Memory B cell (primary cell): Measurements from ENCODE around the gene JAML.
"Not testable (repeated sequence)": the region's sequence is repeated elsewhere in the genome, so short reads cannot be mapped to it uniquely, and the experiment has no call there.

Source experiments
- ATAC-seq: fragments of 150-1000 bp; cut with Tn5 transposase; 2 replicates; pipeline ENCODE4 v1.10.0; 2021; ENCODE audit warnings: low read depth, mild to moderate bottlenecking, moderate library complexity
- DNase-seq, 2 donors: peaks; one replicate each; pipeline ENCODE4 v3.0.0; 2022; ENCODE audit warnings: low spot score in 2 of 2
- H3K27ac Mint-ChIP-seq: one replicate; pipeline ENCODE4 v1.8.0; 2022; ENCODE audit warnings: mild to moderate bottlenecking, moderate library complexity, mixed read lengths
- H3K27me3 Mint-ChIP-seq: one replicate; pipeline ENCODE4 v1.8.0; 2022; ENCODE audit warnings: mixed read lengths
- H3K36me3 Mint-ChIP-seq: one replicate; pipeline ENCODE4 v1.8.0; 2022; ENCODE audit warnings: mild to moderate bottlenecking, mixed read lengths
- H3K4me1 Mint-ChIP-seq: one replicate; pipeline ENCODE4 v1.8.0; 2022; ENCODE audit warnings: mixed read lengths
- H3K4me3 Mint-ChIP-seq: one replicate; pipeline ENCODE4 v1.8.0; 2022; ENCODE audit warnings: mild to moderate bottlenecking, moderate library complexity, mixed read lengths
- H3K9me3 Mint-ChIP-seq: one replicate; pipeline ENCODE4 v1.8.0; 2022; ENCODE audit warnings: mixed read lengths

Gene JAML

GRCh38 chr11:118183691-118184090 is 41.1 kb downstream of the JAML start:
- not testable (repeated sequence) for DNase-seq, H3K4me1 Mint-ChIP-seq, H3K9me3 Mint-ChIP-seq, H3K4me3 Mint-ChIP-seq, H3K36me3 Mint-ChIP-seq, ATAC-seq, H3K27ac Mint-ChIP-seq
- H3K27me3 Mint-ChIP-seq, result peaks cover 26% of the 10 kb centered on the region

- H3K4me1 Mint-ChIP-seq, result peaks cover 3% of the 10 kb centered on the region
- ATAC-seq (peak; percentile 48), DNase-seq (no peak)
- no peaks in the 10 kb centered on the region for H3K9me3 Mint-ChIP-seq
- H3K27me3 Mint-ChIP-seq, result peaks cover 25% of the 10 kb centered on the region
- H3K36me3 Mint-ChIP-seq, result no peaks in the 10 kb centered on the region
- no peak overlapping the region for H3K4me3 Mint-ChIP-seq
- H3K27ac Mint-ChIP-seq, result no peak overlapping the region
These were observed 44.5 kb downstream of the JAML start for GRCh38 chr11:118180300-118180703.

DNA sequence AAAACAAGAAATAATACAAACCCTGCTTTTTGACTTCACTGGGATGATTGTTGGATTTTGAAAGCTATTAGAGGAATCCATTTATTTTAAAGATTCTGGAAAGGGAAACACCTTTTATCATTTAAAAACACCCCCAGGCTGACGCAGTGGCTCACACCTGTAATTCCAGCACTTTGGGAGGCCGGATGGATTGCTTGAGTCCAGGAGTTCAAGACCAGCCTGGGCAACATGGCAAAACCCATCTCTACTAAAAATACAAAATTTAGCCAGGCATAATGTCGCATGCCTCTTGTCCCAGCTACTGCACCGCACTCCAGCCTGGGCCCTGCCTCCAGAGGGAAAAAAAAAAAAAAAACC is 48.1 kb downstream of the JAML start:
- H3K9me3 Mint-ChIP-seq, result no peaks in the 10 kb centered on the region
- H3K36me3 Mint-ChIP-seq, result no peaks in the 10 kb centered on the region
- no peak overlapping the region for H3K27ac Mint-ChIP-seq

DNA sequence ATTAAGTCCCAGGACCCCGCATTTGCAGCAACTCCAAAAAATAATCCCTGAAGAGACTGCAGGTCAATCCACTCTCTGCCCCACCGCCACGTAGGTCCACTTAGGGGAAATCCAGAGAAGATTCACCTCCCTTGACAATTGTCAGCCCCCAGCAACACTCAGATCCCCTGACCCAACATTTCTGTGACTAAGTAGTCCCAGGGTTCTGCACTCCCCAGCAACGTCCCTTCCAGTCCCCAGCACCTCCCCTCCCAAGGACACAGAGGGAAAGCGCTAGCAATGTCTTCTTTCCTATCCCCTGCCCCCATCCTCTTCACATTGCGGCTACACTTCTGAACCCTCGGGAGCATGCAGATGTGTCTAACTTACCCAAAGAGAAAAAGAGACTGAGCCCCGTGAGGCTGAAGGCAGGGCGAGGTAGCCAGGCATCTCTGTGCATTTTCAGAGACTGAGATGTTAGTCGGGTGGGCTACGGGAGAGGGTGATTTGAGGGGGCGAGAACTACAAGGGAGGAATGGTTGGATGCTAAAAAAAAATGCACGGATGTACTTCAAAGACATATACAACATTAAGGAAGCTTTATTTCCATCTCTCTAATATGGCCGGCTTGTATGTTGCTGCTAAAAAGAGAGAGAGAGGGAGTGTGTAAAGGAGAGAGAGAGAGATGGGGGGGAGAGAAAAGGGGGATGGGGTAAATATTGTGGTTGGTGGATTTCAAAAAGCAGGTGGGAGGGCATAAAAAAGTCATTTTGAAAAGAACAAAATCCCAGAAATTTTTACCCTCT is 48.6 kb downstream of the JAML start, which contains the start of gene SCN2B:
SCN2B (minus strand) TSS at position 647 of the 785 bp plus-strand sequence; CDS start at position 439, 208 bp downstream.
- H3K36me3 Mint-ChIP-seq, result no peaks in the 10 kb centered on the region
- H3K27me3 Mint-ChIP-seq, result peaks cover 14% of the 10 kb centered on the region
- no peak for DNase-seq
- no peaks in the 10 kb centered on the region for H3K9me3 Mint-ChIP-seq
- peaks cover 3% of the 10 kb centered on the region for H3K4me1 Mint-ChIP-seq
- peak within 1 kb of the TSS; percentile 12 for H3K27ac Mint-ChIP-seq
- no peak within 1 kb of the TSS for H3K4me3 Mint-ChIP-seq
- no peak for ATAC-seq

More for the DNA sequence above, 48.1 kb downstream of the JAML start:
- Mint-ChIP-seq H3K4me1 (peaks cover 3% of the 10 kb centered on the region), H3K4me3 (no peak overlapping the region), H3K27me3 (peaks cover 14% of the 10 kb centered on the region)
- no peak for DNase-seq
- ATAC-seq, result no peak

- no peak for ATAC-seq
- no peak for DNase-seq
- peak overlapping the region; percentile 12 for H3K27ac Mint-ChIP-seq
- H3K36me3 Mint-ChIP-seq, result no peaks in the 10 kb centered on the region
- H3K4me1 Mint-ChIP-seq, result peaks cover 3% of the 10 kb centered on the region
- peaks cover 14% of the 10 kb centered on the region for H3K27me3 Mint-ChIP-seq
- no peaks in the 10 kb centered on the region for H3K9me3 Mint-ChIP-seq
- H3K4me3 Mint-ChIP-seq, result no peak overlapping the region
These were observed 49.5 kb downstream of the JAML start for GRCh38 chr11:118175031-118175992.

GRCh38 chr11:118174006-118174567 is 50.7 kb downstream of the JAML start:
- Mint-ChIP-seq H3K4me3 (no peak overlapping the region), H3K36me3 (no peaks in the 10 kb centered on the region), H3K27me3 (peaks cover 14% of the 10 kb centered on the region), H3K27ac (no peak overlapping the region), H3K9me3 (no peaks in the 10 kb centered on the region), H3K4me1 (peaks cover 3% of the 10 kb centered on the region)
- no peak for ATAC-seq
- DNase-seq, result no peak

- Mint-ChIP-seq H3K9me3 (no peaks in the 10 kb centered on the region), H3K27ac (no peak overlapping the region), H3K4me1 (peaks cover 3% of the 10 kb centered on the region), H3K36me3 (no peaks in the 10 kb centered on the region), H3K27me3 (peaks cover 14% of the 10 kb centered on the region), H3K4me3 (no peak overlapping the region)
- ATAC-seq (no peak), DNase-seq (no peak)
These were observed 52.5 kb downstream of the JAML start for GRCh38 chr11:118172356-118172755.

DNA sequence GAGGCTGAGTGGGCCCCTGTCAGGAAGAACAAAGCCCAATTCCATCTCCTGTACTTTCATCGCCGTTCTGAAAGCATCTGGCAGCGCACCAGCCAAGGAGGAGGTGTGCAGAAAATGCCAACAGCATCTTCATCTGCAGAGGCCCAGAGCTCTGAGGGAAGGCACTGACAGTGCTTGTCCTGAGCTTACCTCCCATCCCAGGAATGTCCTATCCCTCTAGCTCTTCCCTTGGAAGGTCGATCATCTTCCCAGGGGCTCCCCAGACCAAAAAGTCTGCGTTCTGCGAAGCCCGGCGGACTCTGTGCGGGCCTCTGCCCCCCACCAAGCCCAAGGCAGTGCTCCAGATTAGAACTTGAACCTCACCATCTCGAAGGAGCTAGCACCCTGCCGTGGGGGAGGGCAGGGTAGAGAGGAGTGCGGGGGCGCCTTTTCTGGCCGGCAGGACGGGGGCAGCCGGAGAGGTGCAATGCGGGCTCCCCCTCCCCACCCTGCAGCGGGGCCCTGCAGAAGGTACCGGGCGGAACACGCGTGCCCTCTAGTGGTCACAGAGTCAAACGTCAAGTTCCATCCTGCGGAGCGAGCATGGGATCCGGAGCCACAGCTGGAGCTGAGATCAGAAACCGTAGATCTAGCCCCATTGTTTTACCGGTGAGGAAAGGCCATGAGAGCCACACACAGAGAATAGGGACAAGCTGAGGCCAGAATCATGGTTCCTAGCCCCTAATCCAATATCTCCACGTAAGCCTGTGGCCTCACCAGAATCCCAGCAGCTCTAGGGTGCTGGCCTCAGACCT is 53.3 kb downstream of the JAML start:
- DNase-seq (peak; percentile 62 to 74), ATAC-seq (peak; percentile 86)
- H3K27me3 Mint-ChIP-seq, result peaks cover 15% of the 10 kb centered on the region
- no peak overlapping the region for H3K27ac Mint-ChIP-seq
- no peaks in the 10 kb centered on the region for H3K9me3 Mint-ChIP-seq
- H3K4me1 Mint-ChIP-seq, result peaks cover 3% of the 10 kb centered on the region
- H3K4me3 Mint-ChIP-seq, result no peak overlapping the region
- H3K36me3 Mint-ChIP-seq, result no peaks in the 10 kb centered on the region

- H3K27ac Mint-ChIP-seq, result no peak overlapping the region
- ATAC-seq (no peak), DNase-seq (no peak)
- H3K4me1 Mint-ChIP-seq, result no peaks in the 10 kb centered on the region
- no peaks in the 10 kb centered on the region for H3K36me3 Mint-ChIP-seq
- H3K27me3 Mint-ChIP-seq, result peaks cover 12% of the 10 kb centered on the region
- H3K9me3 Mint-ChIP-seq, result no peaks in the 10 kb centered on the region
- no peak overlapping the region for H3K4me3 Mint-ChIP-seq
These were observed 53.9 kb downstream of the JAML start for GRCh38 chr11:118170882-118171268.

GRCh38 chr11:118170231-118170630 is 54.6 kb downstream of the JAML start:
- Mint-ChIP-seq H3K27ac (no peak overlapping the region), H3K9me3 (no peaks in the 10 kb centered on the region), H3K4me1 (no peaks in the 10 kb centered on the region), H3K36me3 (no peaks in the 10 kb centered on the region), H3K4me3 (no peak overlapping the region), H3K27me3 (peaks cover 10% of the 10 kb centered on the region)
- DNase-seq (no peak), ATAC-seq (no peak)

DNA sequence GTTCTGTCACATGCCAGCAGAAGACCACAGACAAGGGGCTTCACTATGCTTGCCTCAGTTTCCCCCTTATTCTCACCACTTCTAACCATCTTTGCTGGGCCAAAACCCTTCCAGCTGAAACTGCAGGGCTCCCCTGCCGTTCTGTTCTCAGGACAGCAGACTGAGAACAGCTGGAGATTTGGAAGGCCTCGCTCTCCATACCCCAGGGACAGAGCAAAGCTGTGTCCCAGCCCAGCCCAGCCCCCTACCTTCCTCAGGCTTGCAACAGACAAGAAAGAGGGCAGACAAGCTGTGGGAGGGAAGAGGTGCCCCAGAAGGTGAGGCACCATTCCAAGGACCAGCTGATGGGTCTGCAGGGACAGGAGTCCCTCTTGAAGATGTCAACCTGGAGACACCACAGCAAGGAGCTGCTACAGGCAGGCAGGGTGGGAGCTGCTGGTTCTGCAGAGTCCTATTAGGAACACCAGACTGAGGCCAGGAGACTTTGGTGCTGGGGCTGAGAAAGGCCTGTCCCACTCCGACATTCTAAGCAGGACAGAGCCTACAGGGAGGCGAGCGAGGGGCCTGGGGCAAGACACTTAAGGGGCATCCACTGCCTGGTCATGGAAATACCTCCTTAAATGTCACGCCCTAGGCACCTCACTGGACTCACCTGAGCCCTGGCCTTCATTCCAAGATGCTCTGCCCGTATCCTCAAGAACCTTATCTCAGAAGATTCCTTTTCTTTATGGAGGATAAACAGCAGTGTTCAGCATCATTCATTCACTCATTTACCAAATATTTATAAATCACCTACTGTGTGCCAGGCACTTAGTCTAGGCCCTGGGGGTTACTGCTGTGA is 55.3 kb downstream of the JAML start:
- H3K36me3 Mint-ChIP-seq, result no peaks in the 10 kb centered on the region
- H3K27me3 Mint-ChIP-seq, result peaks cover 9% of the 10 kb centered on the region
- H3K9me3 Mint-ChIP-seq, result no peaks in the 10 kb centered on the region
- H3K27ac Mint-ChIP-seq, result no peak overlapping the region
- H3K4me1 Mint-ChIP-seq, result no peaks in the 10 kb centered on the region
- DNase-seq (no peak), ATAC-seq (no peak)
- no peak overlapping the region for H3K4me3 Mint-ChIP-seq

DNA sequence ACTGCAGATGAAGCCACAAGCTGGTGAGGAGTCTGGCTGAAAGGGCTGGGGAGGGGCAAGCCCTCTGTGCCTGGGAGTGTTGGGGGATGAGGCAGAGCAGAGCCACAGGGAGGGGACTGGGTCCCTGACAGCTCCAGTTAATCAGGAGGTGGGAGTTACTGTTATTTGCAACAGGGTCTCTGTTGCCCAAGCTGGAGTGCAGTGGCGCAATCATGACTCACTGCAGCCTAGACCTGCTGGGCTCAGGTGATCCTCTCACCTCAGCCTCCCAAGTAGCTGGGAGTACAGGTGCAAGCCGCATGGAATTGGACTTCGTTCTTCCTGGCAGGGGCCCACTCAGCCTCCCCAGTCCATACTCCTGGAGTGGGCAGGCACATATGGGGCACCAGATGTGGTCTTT is 56.1 kb downstream of the JAML start:
- ATAC-seq (no peak), DNase-seq (no peak)
- no peaks in the 10 kb centered on the region for H3K36me3 Mint-ChIP-seq
- peaks cover 10% of the 10 kb centered on the region for H3K27me3 Mint-ChIP-seq
- H3K27ac Mint-ChIP-seq, result no peak overlapping the region
- H3K4me3 Mint-ChIP-seq, result no peak overlapping the region
- no peaks in the 10 kb centered on the region for H3K9me3 Mint-ChIP-seq
- no peaks in the 10 kb centered on the region for H3K4me1 Mint-ChIP-seq

DNA sequence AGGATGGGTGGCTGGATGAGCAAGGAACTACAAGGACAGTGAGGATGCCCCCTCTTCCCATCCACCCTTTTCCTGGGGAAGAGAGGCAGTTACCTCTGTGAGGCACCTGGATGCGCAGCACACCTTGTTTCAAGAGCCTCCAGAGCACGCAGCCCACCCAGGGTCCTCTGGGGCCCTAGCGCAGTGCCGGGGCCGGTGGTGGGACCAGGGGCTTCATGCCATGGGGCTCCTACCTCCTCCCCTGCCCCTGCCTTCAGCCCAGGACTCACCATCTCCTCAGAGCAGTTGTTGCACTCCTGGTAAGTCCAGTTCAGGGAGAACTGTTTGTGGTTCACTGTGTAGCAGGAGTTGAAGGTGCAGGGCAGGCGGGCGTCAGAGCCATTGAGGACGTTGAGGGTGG is 56.5 kb downstream of the JAML start:
- ATAC-seq (no peak), DNase-seq (no peak)
- no peak overlapping the region for H3K4me3 Mint-ChIP-seq
- H3K9me3 Mint-ChIP-seq, result no peaks in the 10 kb centered on the region
- peaks cover 13% of the 10 kb centered on the region for H3K27me3 Mint-ChIP-seq
- H3K4me1 Mint-ChIP-seq, result no peaks in the 10 kb centered on the region
- H3K36me3 Mint-ChIP-seq, result no peaks in the 10 kb centered on the region
- no peak overlapping the region for H3K27ac Mint-ChIP-seq
